Measurements from ENCODE around the gene IGDCC3. TPM values are rescaled to one million over a fixed set of nuclear protein-coding genes. Genes with fewer than 3 reads are reported as not detected.

IGDCC3 gene
- total RNA-seq, 4 donors from 2014 or later, result not detected

DNA sequence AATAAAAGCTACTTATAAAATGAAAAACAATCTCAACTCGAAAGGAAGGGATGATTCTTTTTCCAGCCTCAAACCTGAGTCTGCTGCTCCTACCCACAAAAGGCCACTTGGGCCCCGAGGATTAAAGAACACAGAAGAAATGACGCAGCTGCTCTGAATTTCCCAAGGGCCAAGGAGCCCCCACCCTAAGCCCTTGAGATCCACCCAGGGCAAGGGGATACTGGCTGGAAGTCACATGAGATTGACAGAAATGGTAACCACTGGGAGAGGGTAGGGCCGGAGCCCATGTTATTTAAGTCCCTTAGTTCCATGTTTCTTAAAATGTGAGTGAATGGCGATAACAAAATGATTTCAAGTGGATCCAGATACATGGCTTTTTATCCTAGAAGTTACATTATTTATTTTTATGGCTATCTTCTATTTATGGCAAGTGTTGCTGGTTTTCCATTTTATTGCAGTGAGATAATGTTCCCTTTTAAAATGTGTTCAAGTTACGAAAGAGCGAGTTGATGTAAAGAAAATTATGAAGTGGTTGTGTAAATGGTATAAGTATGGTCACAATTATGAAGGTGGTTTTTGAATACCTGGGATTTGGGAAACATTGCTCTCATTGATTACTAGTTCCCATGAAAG lies 28.1 kb upstream of the IGDCC3 start:
- no peaks in the 10 kb centered on the region for H3K9me3 ChIP-seq
- DNase-seq (ENCODE audit: low spot score in 2 of 2), result no peak
- no peak overlapping the region for H3K27ac ChIP-seq
- TF ChIP-seq, protein P1, sequence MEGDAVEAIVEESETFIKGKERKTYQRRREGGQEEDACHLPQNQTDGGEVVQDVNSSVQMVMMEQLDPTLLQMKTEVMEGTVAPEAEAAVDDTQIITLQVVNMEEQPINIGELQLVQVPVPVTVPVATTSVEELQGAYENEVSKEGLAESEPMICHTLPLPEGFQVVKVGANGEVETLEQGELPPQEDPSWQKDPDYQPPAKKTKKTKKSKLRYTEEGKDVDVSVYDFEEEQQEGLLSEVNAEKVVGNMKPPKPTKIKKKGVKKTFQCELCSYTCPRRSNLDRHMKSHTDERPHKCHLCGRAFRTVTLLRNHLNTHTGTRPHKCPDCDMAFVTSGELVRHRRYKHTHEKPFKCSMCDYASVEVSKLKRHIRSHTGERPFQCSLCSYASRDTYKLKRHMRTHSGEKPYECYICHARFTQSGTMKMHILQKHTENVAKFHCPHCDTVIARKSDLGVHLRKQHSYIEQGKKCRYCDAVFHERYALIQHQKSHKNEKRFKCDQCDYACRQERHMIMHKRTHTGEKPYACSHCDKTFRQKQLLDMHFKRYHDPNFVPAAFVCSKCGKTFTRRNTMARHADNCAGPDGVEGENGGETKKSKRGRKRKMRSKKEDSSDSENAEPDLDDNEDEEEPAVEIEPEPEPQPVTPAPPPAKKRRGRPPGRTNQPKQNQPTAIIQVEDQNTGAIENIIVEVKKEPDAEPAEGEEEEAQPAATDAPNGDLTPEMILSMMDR (IDR thresholded peaks at IDR 0.05), result no peak
- TF ChIP-seq POLR2A (IDR thresholded peaks at IDR 0.05), result no peak
- no peak for TF ChIP-seq EP300 (IDR thresholded peaks at IDR 0.05)
- no peak for TF ChIP-seq POLR2AphosphoS5 (IDR thresholded peaks at IDR 0.05)
- H3K36me3 ChIP-seq, result no peaks in the 10 kb centered on the region
- 88% methylated on average over 7 of the region's 7 CpGs for WGBS
- no peak overlapping the region for H3K4me3 ChIP-seq
- no peaks in the 10 kb centered on the region for H3K27me3 ChIP-seq
- no peaks in the 10 kb centered on the region for H3K4me1 ChIP-seq

DNA sequence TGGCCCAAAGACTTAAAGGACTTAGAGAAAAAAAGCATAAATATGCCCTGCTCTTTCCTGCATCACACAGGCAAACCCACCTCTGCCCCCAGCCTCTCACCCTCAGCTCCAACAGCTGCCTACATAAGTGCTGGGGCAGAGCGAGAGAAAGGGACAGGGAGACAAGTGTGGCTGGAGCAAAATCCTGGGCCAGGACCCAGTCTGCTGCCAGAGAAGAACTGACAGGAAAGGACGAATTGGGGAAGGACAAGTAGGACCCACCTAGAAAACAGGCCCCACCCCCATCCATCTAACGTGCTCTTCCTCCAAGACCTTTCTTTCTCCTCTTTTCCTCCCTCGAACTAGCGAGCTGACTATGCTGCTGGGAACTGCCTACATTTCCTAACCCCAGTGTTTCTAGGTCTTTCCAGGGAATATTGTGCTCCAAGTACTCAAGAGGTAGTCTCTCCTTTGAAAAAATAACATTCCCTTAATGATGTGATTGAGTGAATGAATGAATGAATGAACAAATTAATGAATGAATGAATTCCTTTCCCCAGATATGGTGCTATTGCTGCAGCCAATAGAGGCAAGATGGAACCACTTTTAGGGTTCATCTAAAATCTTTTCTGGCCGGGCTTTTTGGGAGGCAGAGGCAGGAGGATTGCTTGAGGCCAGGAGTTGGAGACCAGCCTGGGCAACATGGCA lies 26.5 kb upstream of the IGDCC3 start:
- 79% methylated on average over 6 of the region's 6 CpGs for WGBS
- Histone ChIP-seq H3K9me3 (no peaks in the 10 kb centered on the region), H3K27ac (no peak overlapping the region), H3K36me3 (no peaks in the 10 kb centered on the region), H3K27me3 (no peaks in the 10 kb centered on the region), H3K4me1 (no peaks in the 10 kb centered on the region), H3K4me3 (no peak overlapping the region)
- TF ChIP-seq POLR2AphosphoS5 (IDR thresholded peaks at IDR 0.05) (no peak), POLR2A (IDR thresholded peaks at IDR 0.05) (no peak), EP300 (IDR thresholded peaks at IDR 0.05) (no peak)
- TF ChIP-seq, protein P1 (IDR thresholded peaks at IDR 0.05), result no peak
- DNase-seq (ENCODE audit: low spot score in 2 of 2), result no peak

DNA sequence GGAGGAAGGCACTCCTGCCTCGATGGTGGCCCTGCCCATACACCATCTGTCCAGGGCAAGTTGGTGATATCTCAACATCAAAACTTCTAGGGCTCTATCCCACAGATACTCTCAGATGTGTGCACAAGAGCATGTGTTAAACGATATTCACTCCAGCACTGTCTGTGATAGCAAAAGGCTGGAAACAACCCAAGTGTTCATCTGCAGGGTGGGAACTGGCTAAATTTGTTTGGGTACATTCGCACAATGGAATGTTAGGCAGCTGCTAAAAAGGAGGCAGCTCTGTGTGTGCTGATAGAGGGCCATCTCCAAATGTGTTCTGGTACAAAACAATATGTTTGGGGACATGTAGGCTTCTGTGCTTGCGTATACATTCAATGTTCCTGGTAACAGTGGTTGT lies 25.2 kb upstream of the IGDCC3 start:
- peaks cover 7% of the 10 kb centered on the region for H3K27me3 ChIP-seq
- no peaks in the 10 kb centered on the region for H3K4me1 ChIP-seq
- H3K27ac ChIP-seq, result no peak overlapping the region
- no peak for TF ChIP-seq EP300 (IDR thresholded peaks at IDR 0.05)
- TF ChIP-seq POLR2AphosphoS5 (IDR thresholded peaks at IDR 0.05), result no peak
- TF ChIP-seq POLR2A (IDR thresholded peaks at IDR 0.05), result no peak
- TF ChIP-seq, protein P1 (IDR thresholded peaks at IDR 0.05), result no peak
- 74% methylated on average over 4 of the region's 4 CpGs for WGBS
- H3K4me3 ChIP-seq, result no peak overlapping the region
- no peaks in the 10 kb centered on the region for H3K9me3 ChIP-seq
- DNase-seq (ENCODE audit: low spot score in 2 of 2), result no peak
- no peaks in the 10 kb centered on the region for H3K36me3 ChIP-seq

DNA sequence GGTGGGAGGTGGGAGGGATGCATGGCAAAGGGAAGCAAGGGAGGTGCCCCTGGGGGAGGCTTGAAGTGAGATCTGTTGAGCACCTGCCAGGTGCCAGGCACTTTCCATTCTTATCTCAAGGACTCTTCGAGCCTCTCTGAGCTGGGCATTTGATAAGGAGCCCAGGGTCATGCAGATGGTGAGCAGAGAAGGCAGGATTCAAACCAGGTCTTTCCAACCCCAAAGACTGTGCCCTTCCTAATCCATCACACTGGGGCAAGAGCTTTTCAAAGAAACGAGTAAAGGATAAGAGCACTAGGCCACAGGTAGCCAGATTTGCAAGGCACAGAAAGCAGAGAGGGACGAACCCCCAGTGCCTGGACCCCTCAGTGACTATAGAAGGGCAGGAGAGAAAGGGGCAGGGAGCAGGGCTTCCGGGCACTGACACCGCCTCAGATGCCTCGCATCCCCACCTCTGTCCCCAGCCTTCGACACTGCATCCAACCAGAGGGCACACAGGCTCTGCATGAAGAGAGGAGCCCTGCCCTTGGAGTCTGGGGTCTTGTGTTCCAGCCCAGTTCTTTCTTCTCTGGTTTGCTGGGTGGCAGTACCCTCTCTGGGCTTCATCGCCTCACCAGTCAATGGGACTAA lies 23.9 kb upstream of the IGDCC3 start:
- 94% methylated on average over 7 of the region's 8 CpGs for WGBS
- Histone ChIP-seq H3K27ac (no peak overlapping the region), H3K36me3 (no peaks in the 10 kb centered on the region), H3K27me3 (peaks cover 18% of the 10 kb centered on the region), H3K9me3 (no peaks in the 10 kb centered on the region), H3K4me3 (no peak overlapping the region), H3K4me1 (no peaks in the 10 kb centered on the region)
- TF ChIP-seq, protein P1 (IDR thresholded peaks at IDR 0.05), result no peak
- TF ChIP-seq POLR2A (IDR thresholded peaks at IDR 0.05), result no peak
- TF ChIP-seq EP300 (IDR thresholded peaks at IDR 0.05), result no peak
- no peak for TF ChIP-seq POLR2AphosphoS5 (IDR thresholded peaks at IDR 0.05)
- no peak for DNase-seq (ENCODE audit: low spot score in 2 of 2)

Measured in suprapubic skin (tissue), 4 donors.